Measurements from ENCODE around the gene LRRC46. TPM values are rescaled to one million over a fixed set of nuclear protein-coding genes. Genes with fewer than 3 reads are reported as not detected.

LRRC46 gene
- total RNA-seq, 4 donors from 2014 or later, result 0.44 to 3.2 (median 2.0) TPM; not detected in 1

DNA sequence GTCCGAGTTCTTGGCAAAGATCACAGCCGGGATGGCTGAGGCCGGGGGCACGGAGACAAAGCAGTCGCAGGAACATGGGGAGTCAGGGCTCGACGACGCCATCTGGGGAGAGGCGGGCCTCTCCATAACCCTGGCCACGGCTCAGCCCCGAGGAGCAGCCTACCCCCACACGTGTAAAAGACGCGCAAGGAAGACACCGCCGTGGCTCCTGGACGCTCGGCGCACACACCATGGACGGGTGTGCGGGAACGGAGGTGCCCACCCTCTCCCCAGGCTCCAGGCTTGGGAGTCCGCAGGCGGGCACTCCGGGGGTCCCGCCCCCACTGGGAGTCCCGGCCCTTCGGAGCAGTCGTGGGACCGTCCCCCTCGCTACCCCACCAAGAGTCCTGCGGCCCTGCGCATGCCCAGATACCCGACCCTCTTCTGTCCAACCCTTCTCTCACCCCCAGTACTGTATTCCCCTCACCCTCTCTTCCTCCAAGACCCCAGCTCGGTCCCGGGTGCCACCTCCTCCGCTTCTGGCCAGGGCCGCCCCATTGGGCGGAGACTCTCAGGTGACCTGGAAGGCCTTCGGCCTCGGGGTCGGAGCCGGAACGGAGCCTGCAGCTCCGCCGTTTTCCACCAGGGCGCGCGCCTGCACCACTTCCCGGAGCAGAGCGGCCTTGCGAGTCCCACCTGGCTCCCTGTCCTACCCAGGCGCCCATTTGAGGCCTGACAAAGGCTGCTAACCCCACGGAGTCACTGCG lies 9.4 kb downstream of the LRRC46 start, which contains the start of gene SCRN2:
TSS of gene SCRN2 (minus strand) at position 532 of the 746 bp plus-strand sequence. CDS start at position 102, 430 bp downstream.
- Histone ChIP-seq H3K4me1 (peaks cover 11 to 26% of the 10 kb centered on the region in 2 donors), H3K27me3 (no peaks in the 10 kb centered on the region), H3K9me3 (no peaks in the 10 kb centered on the region), H3K36me3 (peaks cover 6 to 11% of the 10 kb centered on the region in 2 donors), H3K4me3 (replicated peaks in 1 of 3) (peak within 1 kb of the TSS; percentile 50 to 77 (median 53)), H3K27ac (peak within 1 kb of the TSS; percentile 34 to 63 (median 62))
- 1 to 2% methylated on average over 15 to 31 of the region's 55 CpGs for WGBS, 2 donors
- intact Hi-C loops (cut with DNase I), result loop anchor here (2.0 kb wide), 1 partner anchor 48 kb away; no protein-coding TSS in a partner anchor
- TF ChIP-seq POLR2A (IDR thresholded peaks at IDR 0.05), result peak in 1 of 2 donors; percentile 59
- TF ChIP-seq, protein P1, sequence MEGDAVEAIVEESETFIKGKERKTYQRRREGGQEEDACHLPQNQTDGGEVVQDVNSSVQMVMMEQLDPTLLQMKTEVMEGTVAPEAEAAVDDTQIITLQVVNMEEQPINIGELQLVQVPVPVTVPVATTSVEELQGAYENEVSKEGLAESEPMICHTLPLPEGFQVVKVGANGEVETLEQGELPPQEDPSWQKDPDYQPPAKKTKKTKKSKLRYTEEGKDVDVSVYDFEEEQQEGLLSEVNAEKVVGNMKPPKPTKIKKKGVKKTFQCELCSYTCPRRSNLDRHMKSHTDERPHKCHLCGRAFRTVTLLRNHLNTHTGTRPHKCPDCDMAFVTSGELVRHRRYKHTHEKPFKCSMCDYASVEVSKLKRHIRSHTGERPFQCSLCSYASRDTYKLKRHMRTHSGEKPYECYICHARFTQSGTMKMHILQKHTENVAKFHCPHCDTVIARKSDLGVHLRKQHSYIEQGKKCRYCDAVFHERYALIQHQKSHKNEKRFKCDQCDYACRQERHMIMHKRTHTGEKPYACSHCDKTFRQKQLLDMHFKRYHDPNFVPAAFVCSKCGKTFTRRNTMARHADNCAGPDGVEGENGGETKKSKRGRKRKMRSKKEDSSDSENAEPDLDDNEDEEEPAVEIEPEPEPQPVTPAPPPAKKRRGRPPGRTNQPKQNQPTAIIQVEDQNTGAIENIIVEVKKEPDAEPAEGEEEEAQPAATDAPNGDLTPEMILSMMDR (IDR thresholded peaks at IDR 0.05), result peak in 5 of 6 experiments; percentile 93 to 99 (median 98)
- peak; percentile 91 to 92 for DNase-seq

DNA sequence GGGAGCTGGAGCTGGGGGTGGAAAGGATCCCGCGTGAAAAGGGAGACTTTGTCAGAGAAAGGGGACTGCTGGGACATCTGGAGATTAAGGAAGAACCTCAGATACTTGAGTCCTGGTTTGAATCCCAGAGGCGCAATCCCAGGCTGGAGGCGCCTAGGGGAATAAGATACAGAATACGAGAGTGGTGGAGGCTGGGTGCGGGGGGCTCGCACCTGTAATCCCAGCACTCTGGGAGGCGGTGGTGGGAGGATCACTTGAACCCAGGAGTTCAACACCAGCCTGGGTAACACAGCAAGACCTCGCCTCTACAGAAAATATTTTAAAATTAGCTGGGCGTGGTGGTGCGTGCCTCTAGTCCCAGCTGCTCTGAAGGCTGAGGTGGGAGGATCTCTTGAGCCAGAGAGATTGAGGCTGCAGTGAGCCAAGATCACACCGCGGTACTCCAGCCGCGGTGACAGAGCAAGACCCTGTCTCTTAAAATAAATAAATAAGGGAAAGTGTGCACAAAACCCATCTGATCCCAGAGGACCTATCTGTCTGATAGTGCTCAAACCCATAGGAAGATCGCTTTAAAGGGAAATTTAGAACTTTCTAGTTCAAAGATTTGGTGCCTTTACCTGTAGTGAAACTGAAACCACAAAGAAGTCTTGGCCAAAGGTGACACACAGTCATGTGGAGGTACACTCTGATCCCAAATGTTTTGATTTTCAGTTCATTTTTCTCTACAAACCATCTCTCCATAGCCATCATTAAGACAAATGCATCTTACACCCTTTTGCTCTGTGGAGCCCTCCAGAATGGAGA lies 10.2 kb downstream of the LRRC46 start:
- H3K9me3 ChIP-seq, result no peaks in the 10 kb centered on the region
- intact Hi-C loops (cut with DNase I), result loop anchor here (2.0 kb wide), 1 partner anchor 47 kb away; no protein-coding TSS in a partner anchor
- TF ChIP-seq, protein P1 (IDR thresholded peaks at IDR 0.05), result no peak
- TF ChIP-seq POLR2A (IDR thresholded peaks at IDR 0.05), result no peak
- peak overlapping the region in 1 of 3 donors; percentile 77 for H3K4me3 ChIP-seq (replicated peaks in 1 of 3)
- peaks cover 5% of the 10 kb centered on the region for H3K27me3 ChIP-seq
- H3K27ac ChIP-seq, result peak overlapping the region; percentile 34 to 63 (median 62)
- H3K36me3 ChIP-seq, result peaks cover 6 to 8% of the 10 kb centered on the region in 2 donors
- no peak for DNase-seq
- peaks cover 11 to 26% of the 10 kb centered on the region in 2 donors for H3K4me1 ChIP-seq
- 66 to 70% methylated on average over 16 of the region's 16 CpGs for WGBS, 2 donors

DNA sequence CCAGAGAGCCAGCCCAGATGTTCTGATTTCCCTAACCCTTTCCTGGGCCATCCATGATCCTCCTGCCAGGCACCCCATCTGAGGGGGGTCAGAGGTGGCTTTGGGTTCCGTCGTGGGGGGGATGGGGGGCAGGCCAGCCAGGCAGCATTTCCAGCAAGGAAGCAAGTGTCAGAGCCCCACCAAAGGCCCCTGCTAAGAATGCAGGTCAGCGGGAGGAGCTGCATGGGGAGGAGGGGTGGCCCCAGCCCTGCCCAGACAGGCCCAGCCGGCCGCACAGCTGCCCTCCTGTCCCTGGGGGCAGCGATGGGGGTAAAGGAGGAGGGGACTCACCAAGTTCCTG lies 11.9 kb downstream of the LRRC46 start:
- Histone ChIP-seq H3K27ac (no peak overlapping the region), H3K4me3 (replicated peaks in 1 of 3) (no peak overlapping the region), H3K27me3 (peaks cover 18% of the 10 kb centered on the region), H3K36me3 (peaks cover 3 to 5% of the 10 kb centered on the region in 2 donors), H3K4me1 (peaks cover 11 to 40% of the 10 kb centered on the region in 2 donors), H3K9me3 (no peaks in the 10 kb centered on the region)
- 25 to 26% methylated on average over 6 of the region's 6 CpGs for WGBS, 2 donors
- no peak for TF ChIP-seq POLR2A (IDR thresholded peaks at IDR 0.05)
- TF ChIP-seq, protein P1 (IDR thresholded peaks at IDR 0.05), result peak in 1 of 6 experiments; percentile 5
- intact Hi-C loops (cut with DNase I), result no loop called here
- DNase-seq, result no peak

DNA sequence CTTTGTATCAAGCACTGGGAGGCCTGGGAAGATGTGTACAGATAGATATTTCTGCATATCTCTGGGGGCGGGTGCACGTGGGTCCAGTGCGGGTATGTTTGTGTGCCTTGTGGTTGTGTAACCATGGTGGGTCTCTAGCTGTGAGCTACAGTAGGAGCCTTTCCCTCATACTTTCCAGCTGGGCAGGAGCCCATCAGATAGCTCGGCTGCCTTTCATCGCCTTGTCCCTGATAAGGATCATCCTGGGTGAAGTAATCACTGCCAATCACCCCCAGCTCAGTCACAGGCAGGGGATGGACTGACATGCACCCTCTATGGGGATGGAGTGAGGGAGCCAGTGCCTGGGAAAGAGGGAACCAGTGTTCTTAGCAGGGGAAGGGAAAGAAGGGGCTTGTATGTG lies 12.8 kb downstream of the LRRC46 start:
- TF ChIP-seq, protein P1 (IDR thresholded peaks at IDR 0.05), result no peak
- no peak for TF ChIP-seq POLR2A (IDR thresholded peaks at IDR 0.05)
- H3K27me3 ChIP-seq, result peaks cover 22% of the 10 kb centered on the region
- intact Hi-C loops (cut with DNase I), result no loop called here
- no peak for DNase-seq
- no peak overlapping the region for H3K4me3 ChIP-seq (replicated peaks in 1 of 3)
- no peaks in the 10 kb centered on the region for H3K9me3 ChIP-seq
- peaks cover 11 to 40% of the 10 kb centered on the region in 2 donors for H3K4me1 ChIP-seq
- H3K27ac ChIP-seq, result no peak overlapping the region
- H3K36me3 ChIP-seq, result no peaks in the 10 kb centered on the region
- 78 to 81% methylated on average over 5 of the region's 5 CpGs for WGBS, 2 donors

Data from thyroid gland (tissue), 4 donors.